GM12872 (cell line): ENCODE results near the gene C1QTNF2.

Experiments
- CTCF ChIP-seq: IDR thresholded peaks from 3 replicates; pipeline ENCODE4 v1.5.1; 2011; ENCODE audit warnings: low read depth, mild to moderate bottlenecking, low read length, moderate library complexity; ENCODE audit not compliant: insufficient read depth

C1QTNF2 gene

GRCh38 chr5:160310552-160311295 lies 59.7 kb downstream of the C1QTNF2 start:
- TF ChIP-seq CTCF = no peak

- no peak for TF ChIP-seq CTCF
These were observed 60.3 kb downstream of the C1QTNF2 start for GRCh38 chr5:160310140-160310539.

DNA sequence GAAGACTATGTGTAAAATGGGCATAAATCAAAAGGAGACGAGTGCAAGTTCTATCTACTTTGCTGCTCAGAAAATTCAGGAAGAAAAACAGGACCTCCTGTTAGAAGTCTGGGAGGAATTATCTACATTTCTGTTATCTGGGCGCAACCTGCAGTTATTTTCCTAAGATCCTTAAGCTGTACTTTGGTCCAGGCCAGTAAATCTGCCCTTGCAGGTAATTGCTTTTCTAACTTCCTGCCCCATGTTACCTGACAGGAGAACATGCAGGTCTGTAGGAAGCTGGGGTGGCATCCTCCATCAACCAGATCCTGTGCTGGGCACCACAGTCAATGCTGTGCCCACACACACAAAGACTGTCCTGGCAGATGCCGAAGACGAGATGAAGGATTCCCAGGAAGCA lies 63.7 kb downstream of the C1QTNF2 start:
- no peak for TF ChIP-seq CTCF

DNA sequence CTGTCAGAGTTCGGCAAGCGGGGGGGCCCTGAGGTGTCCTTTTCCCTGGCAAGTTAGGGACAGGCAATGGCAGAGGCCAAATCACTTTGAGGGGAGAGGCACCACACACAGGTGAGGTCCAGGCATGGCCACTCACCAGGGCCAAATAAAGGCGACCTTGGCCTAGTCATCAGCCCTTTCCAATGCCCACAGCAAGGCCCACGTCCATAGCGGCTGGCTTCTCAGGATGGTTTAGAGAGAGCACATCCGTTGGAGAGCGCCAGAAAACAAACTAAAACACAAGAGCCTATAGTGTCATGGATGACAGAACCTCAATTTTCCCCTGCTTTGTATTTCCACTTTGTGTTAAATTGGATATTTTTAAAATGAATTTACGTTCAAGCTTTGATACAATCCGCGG lies 65.1 kb downstream of the C1QTNF2 start:
- TF ChIP-seq CTCF = no peak

DNA sequence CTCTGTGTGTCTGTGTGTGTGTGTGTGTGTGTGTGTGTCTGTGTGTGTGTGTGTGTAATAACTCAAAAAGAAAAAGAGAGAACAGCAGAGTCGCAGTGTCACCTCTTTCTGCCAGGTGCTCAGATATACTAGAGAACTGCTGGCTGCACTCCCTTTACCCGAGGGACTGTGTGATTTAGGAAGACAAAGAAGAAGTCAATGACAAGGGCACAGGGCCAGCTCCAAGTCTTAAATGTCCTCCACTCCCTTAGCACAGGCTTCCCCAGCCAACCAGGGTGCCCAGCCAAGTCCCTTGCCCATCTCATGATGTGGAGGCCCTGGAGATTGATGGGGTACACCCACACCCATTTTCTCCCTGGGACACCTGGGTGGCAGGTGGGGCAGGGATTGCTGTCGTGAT lies 66.7 kb downstream of the C1QTNF2 start:
- no peak for TF ChIP-seq CTCF

- TF ChIP-seq CTCF = no peak
These were observed 72.2 kb downstream of the C1QTNF2 start for GRCh38 chr5:160298189-160298588.

DNA sequence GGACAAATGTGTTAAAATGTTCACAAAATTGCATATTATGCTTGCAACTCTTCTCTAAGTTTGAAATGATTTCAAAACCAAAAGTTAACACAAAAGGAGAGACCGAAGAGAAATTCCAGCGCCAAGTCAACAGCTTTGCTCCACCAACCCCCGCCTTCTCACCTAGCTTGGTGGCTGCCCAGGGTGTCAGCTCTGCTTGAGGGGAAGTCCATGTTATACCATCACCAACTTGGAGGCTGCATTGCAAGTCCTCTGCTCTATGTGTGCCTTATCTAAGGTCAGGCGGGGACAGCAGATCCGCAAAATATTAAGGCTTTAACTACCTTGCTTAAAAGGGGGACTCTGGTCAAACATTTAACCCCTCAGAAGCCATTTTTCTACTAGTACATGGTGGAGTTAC lies 72.7 kb downstream of the C1QTNF2 start:
- TF ChIP-seq CTCF = no peak
